GM21367 (cell line): ENCODE results near the gene DDI2.
"Not testable (repeated sequence)": the region's sequence is repeated elsewhere in the genome, so short reads cannot be mapped to it uniquely, and the experiment has no call there.

Source experiments
- ATAC-seq: cut with Tn5 transposase; IDR thresholded peaks from one replicate; pipeline ENCODE4 v1.9.1; 2021; ENCODE audit not compliant: unreplicated experiment

Gene DDI2

DNA sequence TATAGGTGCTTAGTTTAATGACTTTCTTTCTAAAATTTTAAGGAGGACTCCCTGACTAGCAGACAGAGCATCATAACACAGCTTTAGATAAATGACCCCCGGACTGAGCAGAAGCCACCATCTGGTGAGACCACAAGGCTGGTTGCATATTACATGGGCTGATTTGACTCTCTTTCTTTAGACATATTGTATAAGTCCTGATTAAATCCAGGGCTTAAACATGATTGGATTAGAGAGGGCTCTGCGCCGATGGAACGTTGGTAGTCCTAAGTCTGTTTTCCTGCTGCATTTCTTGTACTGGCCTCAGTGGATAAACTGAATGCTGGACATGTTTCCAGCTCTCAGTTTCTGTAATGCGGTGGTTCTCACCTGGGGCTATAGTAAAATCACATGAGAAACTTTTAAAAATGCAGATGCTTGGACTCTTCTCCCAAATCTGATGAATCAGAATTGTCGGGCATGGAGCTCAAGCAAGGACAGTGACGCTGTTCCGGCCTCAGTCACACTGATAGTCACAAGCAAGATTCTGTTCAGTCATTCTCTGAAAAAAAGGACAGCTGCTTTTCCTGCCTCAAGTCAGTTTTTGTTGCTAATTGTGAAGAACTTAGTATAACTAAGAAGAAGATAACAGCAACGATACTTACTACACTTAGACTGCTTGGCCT, 16.6 kb downstream of the DDI2 start:
- ATAC-seq, result no peak

GRCh38 chr1:15636436-15636835, 19.2 kb downstream of the DDI2 start:
- no peak for ATAC-seq

DNA sequence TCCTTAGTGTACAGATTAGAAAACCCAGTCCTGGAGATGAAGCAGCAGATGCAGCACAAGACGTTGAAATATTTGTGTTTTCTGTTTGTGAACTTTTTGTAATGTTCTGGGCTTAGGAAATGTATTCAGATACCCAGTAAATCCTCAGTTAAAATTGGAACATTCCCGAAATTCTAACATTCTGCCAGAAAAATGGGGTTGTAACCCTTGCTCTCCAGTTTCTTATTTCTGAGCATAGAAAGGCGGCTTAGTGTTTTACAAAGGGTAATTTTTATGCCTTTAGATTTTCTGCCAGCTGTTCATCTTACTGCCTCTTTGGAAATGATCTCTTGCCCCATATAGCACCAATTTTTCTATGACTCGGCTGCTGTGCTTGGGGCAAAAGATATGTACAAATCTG, 20.6 kb downstream of the DDI2 start:
- no peak for ATAC-seq

DNA sequence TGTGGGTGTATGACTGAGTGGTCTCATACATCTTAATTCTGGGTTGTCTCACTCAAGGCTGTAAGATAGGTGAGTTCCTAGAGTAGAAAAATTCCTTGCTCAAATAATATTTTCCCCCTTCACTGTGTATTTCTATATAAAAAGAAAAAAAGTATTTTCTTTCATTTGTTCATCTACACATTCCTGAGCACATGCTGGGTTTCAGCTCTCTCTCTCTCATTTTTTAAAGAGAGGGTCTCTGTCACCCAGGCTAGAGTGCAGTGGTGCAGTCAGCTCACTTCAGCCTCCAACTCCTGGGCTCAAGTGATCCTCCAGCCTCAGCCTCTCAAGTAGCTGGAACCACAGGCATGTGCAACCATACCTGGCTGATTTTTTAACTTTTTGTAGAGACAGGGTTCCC, 22.0 kb downstream of the DDI2 start:
- no peak for ATAC-seq

- ATAC-seq, result no peak
Observed at GRCh38 chr1:15639931-15640330, 22.7 kb downstream of the DDI2 start.

GRCh38 chr1:15640667-15641066, 23.4 kb downstream of the DDI2 start:
- ATAC-seq, result no peak

DNA sequence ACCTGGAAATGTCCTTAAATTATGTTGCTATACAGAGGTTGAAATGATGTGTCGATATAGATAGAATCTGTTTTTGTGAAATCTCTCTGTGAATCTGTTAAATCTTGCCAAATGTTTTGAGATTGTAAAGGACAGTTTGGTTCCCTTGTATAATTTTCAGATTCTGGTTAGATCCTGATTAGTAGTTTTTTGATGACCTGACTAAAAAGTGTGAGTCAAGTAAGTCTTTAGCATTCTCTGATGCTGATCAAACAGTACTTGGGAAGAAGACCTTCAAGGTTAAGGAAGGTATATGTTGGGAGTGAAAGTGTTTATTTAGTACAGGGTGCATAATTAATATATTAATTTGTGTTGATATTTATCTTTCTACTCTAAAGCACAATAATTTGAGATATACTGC, 32.7 kb downstream of the DDI2 start:
- ATAC-seq, result no peak

GRCh38 chr1:15650433-15650832, 33.2 kb downstream of the DDI2 start:
- no peak for ATAC-seq

GRCh38 chr1:15652130-15652529, 34.9 kb downstream of the DDI2 start:
- ATAC-seq, result not testable (repeated sequence)

DNA sequence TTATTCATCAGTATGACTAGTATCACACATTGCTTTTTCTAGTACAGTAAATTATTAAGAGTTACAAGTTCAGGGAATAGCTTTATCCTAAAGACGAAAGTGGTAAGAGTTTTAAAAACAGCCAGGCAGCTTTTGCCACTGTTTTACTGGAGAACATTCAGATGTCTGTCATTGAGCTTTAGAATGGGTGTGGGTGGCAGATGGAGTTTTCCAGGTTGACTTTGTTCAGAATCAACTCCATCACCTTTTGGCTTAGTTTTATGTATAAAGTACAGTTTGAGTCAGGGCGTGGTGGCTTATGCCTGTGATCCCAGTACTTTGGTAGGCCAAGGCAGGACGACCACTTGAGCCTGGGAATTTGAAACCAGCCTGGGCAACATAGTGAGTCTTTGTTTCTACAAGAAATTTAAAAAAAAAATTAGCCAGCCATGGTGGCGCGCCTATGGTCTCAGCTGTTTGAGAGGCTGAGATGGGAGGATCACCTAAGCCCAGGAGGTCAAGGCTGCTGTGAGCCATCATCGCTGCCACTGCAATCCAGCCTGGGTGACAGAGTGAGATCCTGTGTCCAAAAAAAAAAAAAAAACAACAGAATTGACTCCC, 36.9 kb downstream of the DDI2 start:
- no peak for ATAC-seq

DNA sequence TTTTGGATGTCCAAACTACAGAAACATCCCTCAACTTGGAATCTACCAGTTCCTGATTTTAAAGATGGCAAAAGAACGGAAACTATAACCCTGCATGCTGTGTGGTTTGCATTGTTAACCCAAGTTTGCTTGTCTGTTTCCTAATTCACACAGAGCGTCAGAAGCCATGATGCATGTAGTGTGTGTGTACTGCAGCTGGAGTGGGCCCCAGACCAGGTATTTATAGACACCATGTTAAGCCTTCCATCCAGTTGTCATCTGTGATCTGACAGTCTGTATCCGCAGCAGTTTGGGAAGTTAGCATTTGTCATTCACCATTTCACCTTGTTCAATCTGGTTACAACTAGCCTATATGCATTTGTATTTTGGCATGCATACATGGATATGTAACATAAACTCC, 39.2 kb downstream of the DDI2 start:
- no peak for ATAC-seq

DNA sequence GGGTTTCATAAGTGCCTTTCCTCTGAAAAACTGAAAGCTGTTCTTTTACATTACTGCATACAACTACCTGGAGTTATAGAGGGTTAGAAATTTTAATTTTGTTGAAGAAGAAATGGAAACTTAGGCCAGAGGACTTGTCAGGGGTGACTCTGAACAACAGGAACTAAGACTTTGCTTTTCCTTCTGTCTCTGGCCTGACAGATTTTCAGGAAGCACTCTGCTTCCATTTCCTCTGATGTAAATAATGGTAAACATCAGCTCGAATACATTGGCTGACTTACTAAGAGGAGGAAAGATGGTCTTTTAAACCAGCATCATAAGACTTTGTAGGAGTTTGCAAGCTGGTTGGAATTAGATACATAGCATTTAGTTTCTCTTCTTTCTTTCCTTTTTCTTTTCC, 39.8 kb downstream of the DDI2 start:
- no peak for ATAC-seq

- no peak for ATAC-seq
Observed at GRCh38 chr1:15660151-15660550, 42.9 kb downstream of the DDI2 start.

DNA sequence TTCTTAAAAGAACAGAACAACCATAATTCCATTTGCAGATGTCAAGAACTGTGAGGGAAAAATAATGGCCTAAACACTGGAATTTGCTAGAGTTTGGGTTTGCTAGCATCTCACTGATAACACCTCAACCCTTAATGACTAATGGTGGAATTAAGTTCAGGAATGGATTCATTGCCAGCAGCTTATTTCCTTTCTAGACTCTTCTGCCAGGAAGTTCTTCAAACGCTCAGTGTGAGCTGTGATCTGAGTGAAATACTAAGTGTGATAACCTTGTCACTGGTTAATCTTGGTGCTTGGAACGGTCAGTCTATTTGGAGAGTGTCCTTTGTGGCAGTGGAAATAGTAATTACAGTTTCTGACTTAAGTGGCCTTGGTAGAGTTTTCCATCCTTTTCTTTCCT, 45.2 kb downstream of the DDI2 start:
- no peak for ATAC-seq

DNA sequence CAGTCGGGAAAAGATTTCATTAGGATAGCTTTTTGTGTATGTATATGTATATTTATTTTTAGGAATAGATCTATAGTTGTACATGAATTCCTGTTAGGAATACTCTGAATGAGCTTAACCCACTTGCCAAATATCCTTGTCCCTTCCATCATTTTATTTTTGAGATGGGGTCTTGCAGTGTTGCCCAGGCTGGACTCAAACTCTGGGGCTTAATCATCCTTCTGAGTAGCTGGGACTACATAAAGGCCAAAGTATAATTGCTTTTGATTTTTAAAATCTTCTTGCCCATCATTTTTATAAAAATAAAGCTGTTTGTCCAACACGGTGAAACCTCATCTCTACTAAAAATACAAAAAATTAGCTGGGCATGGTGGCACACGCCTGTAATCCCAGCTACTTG, 46.7 kb downstream of the DDI2 start:
- ATAC-seq, result no peak

GRCh38 chr1:15667362-15667761, 50.1 kb downstream of the DDI2 start:
- ATAC-seq, result no peak

DNA sequence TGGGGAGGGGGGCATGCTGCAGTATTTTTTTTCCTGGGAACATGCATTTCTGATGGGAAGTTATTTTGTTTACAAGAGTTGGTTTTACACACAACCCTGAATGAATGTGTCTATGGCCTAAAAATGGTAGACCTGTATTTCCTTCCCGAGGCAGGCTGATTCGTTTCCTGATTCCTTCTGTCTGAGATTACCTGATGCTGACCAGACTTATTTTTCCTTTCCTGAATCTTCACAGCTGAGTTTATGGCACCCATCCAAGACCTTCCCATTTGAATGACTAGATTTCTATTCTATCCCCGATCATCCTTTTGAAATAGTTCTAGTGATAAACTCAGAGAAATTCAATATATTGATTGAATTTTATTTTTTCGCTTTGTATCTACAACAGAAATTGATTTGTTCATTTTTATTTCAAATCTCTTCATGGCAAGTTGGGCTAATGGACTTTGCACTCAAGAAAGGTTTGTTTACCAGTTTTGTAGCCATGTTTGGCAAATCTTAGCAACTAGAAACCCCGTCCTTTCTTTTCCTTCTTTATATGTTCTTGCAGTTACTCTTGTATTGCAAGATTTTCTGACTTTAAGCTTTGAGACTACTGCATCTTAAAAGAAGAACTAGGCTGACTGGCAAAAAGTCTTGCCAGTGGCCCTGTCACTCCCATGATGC, 51.0 kb downstream of the DDI2 start:
- ATAC-seq, result no peak

DNA sequence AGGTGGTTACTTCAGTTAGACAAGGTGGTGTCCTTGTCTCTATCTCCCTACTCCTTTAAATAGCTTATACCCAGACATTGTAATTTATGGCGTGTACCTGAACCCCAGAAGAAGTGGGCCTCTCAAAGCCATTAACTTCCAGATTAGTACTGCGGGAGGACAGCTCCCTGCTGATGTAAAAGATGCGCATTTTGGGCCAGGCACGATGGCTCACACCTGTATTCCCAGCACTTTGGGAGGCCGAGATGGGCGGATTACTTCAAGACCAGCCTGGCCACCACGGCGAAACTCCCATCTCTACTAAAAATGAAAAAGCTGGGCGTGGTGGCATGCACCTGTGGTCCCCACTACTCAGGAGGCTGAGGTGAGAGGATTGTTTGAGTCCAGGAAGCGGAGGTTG, 51.8 kb downstream of the DDI2 start:
- no peak for ATAC-seq

DNA sequence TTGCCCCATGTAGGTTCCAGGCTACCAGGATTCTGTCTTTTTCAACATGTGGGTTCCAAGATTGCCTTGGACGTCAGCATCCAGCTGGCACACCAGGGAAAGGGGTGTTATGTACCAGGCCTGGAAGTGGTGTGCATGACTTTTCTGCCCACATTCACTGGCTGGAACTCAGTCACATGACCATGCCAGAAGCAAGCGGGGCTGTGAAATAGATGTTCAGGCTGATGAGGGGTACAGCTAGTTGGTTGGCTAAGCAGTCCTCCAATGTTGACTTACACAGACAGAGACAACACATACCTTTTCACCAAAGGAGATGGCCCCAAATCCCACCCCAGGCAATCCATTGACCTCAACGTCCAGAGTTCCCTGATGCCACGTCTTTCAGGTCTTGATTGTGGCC, 52.6 kb downstream of the DDI2 start:
- ATAC-seq, result no peak

DNA sequence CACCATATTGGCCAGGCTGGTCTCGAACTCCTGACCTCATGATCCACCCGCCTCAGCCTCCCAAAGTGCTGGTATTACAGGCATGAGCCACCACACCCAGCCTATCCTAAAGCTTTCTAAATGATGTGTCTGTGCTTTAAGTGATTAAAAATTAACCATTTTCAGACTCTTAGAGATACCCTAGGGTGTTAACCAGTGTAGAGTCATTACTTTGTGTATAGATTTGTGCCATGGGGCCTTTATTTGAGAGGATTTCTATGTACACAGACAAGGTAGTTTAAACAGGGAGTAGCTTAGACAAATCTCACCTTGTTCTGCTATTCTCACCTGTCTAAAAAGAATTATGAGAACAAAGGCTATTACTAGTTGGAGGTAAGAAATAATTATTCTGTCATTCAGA, 54.2 kb downstream of the DDI2 start:
- no peak for ATAC-seq

DNA sequence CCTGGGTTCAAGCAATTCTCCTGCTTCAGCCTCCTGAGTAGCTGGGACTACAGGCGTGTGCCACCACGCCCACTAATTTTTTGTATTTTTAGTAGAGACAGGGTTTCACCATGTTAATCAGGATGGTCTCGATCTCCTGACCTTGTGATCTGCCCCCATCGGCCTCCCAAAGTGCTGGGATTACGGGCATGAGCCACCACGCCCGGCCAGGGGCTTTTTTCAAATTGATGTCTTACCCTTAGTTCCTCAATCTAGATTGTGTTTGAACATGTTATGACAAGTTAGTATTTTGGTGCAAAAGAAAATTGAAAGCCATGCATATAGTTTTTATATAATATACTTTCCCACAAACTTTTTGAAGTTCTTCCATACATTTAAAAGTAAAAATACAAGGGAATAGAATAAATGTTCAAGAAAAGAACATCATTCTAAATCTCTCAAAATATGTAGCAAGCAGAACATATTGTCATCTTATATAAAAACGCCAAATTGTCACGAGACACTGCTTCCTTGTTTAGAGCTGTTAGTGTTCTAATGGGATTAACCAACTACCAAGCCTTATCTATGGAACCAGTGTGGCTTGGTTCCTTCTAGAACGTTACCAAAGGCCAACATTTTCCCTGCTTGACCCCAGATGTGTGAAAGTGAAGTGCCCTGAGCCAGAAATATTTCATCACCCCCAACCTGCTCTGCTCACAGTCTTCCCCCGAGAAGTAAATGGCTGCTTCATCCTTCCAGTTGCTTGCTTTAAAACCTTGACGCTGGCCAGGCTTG, 57.3 kb downstream of the DDI2 start:
- no peak for ATAC-seq

DNA sequence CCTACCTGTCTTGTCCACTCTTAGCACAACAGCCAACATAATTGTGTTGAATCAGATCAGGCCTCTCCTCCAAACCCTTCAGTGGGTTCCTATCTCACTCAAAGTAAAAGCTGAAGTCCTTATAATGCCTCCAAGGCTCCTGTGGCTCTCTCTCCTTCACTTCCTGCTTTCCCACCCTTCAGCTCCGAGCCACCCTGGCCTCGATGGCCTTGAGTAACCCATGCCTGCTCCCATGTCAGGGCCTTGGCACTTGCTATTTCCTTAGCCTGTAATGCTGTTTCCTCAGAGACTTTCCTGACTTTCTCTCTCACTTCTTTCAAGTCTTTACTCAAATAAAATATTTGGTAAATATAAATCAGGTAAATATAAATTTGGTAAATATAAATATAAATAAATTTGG, 58.8 kb downstream of the DDI2 start:
- ATAC-seq, result no peak
